Osteocyte (in vitro differentiated cells): ENCODE measurements around the gene LGALS3BP. TPM values are rescaled to one million over a fixed set of nuclear protein-coding genes. Genes with fewer than 3 reads are reported as not detected.

Experiments
- DNase-seq: peaks from one replicate; pipeline ENCODE4 v3.0.0; 2021; ENCODE audit warnings: mixed read lengths; ENCODE audit not compliant: unreplicated experiment; ENCODE audit errors: extremely low spot score
- H3K27ac Mint-ChIP-seq: one replicate; pipeline ENCODE4 v1.8.0; 2021; ENCODE audit warnings: mild to moderate bottlenecking, mixed read lengths; ENCODE audit not compliant: unreplicated experiment
- H3K27me3 Mint-ChIP-seq: one replicate; pipeline ENCODE4 v1.8.0; 2021; ENCODE audit warnings: mixed read lengths; ENCODE audit not compliant: unreplicated experiment
- H3K36me3 Mint-ChIP-seq: one replicate; pipeline ENCODE4 v1.8.0; 2021; ENCODE audit warnings: mixed read lengths; ENCODE audit not compliant: unreplicated experiment
- H3K4me1 Mint-ChIP-seq: one replicate; pipeline ENCODE4 v1.8.0; 2021; ENCODE audit warnings: mixed read lengths; ENCODE audit not compliant: unreplicated experiment
- H3K4me3 Mint-ChIP-seq: one replicate; pipeline ENCODE4 v1.8.0; 2021; ENCODE audit warnings: mild to moderate bottlenecking, moderate library complexity, mixed read lengths; ENCODE audit not compliant: unreplicated experiment
- H3K9me3 Mint-ChIP-seq: one replicate; pipeline ENCODE4 v1.8.0; 2021; ENCODE audit warnings: mixed read lengths; ENCODE audit not compliant: unreplicated experiment
- total RNA-seq: library from RNA; stranded (reverse); gene quantifications from 2 replicates; pipeline ENCODE4 v1.2.1, GENCODE V29; 2021
- TF ChIP-seq, protein P1 (sequence below): fragments of 200-600 bp; sonication (generic); IDR thresholded peaks from 2 replicates; pipeline ENCODE4 v1.5.0; 2021; ENCODE audit warnings: antibody characterized with exemption, mild to moderate bottlenecking, moderate library complexity

Gene LGALS3BP
- total RNA-seq, 1 donor from 2014 or later: 439 TPM

DNA sequence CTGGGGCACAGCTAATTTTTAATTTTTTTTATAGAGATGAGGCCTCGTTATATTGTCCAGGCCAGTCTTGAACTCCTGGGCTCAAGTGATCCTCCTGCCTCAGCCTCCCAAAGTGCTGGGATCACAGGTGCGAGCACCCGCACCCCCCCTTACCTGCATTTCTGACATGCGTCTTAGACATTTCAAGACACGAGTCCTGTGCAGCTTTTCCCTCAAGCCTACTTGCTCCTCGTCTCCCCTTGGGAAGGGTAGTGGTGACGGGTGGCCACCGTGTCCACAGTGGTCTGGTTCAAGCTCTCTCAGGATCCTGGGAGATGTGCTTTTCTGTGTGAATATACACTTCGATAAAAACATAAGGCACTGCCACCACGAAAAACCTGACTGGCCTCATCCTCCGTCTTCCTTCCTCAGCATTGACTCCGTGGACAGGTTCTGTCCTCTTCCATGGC lies 20.2 kb upstream of the LGALS3BP start:
- Mint-ChIP-seq H3K4me3 (no peak overlapping the region), H3K4me1 (peaks cover 5% of the 10 kb centered on the region), H3K36me3 (peaks cover 14% of the 10 kb centered on the region), H3K27ac (no peak overlapping the region), H3K9me3 (no peaks in the 10 kb centered on the region), H3K27me3 (no peaks in the 10 kb centered on the region)
- TF ChIP-seq, protein P1, sequence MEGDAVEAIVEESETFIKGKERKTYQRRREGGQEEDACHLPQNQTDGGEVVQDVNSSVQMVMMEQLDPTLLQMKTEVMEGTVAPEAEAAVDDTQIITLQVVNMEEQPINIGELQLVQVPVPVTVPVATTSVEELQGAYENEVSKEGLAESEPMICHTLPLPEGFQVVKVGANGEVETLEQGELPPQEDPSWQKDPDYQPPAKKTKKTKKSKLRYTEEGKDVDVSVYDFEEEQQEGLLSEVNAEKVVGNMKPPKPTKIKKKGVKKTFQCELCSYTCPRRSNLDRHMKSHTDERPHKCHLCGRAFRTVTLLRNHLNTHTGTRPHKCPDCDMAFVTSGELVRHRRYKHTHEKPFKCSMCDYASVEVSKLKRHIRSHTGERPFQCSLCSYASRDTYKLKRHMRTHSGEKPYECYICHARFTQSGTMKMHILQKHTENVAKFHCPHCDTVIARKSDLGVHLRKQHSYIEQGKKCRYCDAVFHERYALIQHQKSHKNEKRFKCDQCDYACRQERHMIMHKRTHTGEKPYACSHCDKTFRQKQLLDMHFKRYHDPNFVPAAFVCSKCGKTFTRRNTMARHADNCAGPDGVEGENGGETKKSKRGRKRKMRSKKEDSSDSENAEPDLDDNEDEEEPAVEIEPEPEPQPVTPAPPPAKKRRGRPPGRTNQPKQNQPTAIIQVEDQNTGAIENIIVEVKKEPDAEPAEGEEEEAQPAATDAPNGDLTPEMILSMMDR: no peak
- no peak for DNase-seq

DNA sequence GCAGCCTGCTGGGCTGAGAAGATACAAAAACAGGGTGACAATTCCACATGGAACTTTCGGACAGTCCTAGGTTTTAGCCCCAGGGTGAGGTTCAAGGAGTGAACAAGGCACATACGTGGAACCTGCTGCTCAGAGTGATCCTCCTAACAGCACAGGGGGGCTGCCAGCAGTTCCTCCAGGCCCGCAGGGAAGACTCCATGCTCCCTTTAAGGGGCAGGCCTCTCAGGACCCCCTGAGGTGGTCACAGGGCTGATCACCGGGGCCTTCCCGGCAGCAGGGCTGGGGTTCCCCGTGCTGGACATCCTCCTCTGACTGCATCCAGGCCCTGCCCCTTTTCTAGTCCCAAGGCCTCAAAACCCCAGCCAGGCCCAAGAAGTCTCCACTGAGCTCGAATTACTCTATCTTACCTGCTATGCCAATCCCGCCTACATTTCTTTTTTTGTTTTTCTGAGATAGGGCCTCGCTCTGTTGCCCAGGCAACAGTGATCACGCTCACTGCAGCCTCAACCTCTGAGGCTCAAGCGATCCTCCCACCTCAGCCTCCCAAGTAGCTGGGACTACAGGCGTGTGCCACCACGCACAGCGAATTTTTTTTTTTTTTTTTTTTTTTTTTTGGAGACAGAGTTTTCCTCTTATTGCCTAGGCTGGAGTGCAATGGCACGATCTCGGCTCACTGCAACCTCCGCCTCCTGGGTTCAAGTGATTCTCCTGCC lies 19.5 kb upstream of the LGALS3BP start:
- H3K4me3 Mint-ChIP-seq: no peak overlapping the region
- TF ChIP-seq, protein P1: no peak

DNA sequence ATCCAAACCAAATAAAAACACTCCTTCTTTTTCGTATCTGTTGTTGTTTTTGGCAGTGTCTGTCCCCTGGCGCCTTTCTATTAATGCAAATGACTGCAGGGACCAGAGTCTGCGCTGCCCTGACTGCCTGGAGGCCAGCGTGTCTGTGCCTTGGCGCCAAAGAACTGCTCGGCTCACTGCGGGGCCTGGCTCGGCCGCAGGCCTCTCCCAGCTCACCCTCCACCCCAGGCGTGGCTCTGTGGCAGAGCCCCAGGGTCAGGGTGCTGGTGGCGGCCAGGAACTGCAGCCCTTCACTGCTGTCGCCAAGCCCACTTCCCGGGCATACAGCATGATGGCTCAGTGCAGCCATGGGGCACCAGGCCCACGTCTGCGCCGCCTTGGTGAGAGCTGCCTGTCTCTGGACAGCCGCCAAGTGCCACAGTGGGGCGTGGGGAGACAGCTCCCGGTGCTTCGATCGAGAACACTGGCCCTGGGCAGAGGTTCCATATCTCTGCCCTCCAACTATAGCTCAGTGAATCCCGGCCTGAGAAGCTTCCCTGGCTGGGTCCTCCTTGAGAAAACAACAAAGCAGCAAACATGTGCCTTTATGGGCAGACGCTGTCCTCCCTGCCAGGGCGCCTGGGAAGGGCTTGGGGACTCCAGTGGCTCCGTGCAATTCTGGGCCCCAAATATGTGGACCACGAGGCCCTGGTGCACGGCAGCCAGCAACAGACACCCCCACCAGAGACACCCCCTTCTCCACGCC lies 18.8 kb upstream of the LGALS3BP start:
- Mint-ChIP-seq H3K4me3 (no peak overlapping the region), H3K4me1 (peaks cover 5% of the 10 kb centered on the region), H3K27me3 (no peaks in the 10 kb centered on the region), H3K9me3 (no peaks in the 10 kb centered on the region), H3K36me3 (peaks cover 20% of the 10 kb centered on the region), H3K27ac (no peak overlapping the region)
- TF ChIP-seq, protein P1: no peak
- no peak for DNase-seq

More for the DNA sequence above, 19.5 kb upstream of the LGALS3BP start:
- no peaks in the 10 kb centered on the region for H3K9me3 Mint-ChIP-seq
- no peaks in the 10 kb centered on the region for H3K27me3 Mint-ChIP-seq
- no peak for DNase-seq
- H3K4me1 Mint-ChIP-seq: peaks cover 5% of the 10 kb centered on the region
- H3K36me3 Mint-ChIP-seq: peaks cover 16% of the 10 kb centered on the region
- no peak overlapping the region for H3K27ac Mint-ChIP-seq

- TF ChIP-seq, protein P1: no peak
- no peaks in the 10 kb centered on the region for H3K9me3 Mint-ChIP-seq
- DNase-seq: no peak
- H3K4me3 Mint-ChIP-seq: no peak overlapping the region
- no peak overlapping the region for H3K27ac Mint-ChIP-seq
- H3K36me3 Mint-ChIP-seq: peaks cover 21% of the 10 kb centered on the region
- H3K27me3 Mint-ChIP-seq: no peaks in the 10 kb centered on the region
- peaks cover 9% of the 10 kb centered on the region for H3K4me1 Mint-ChIP-seq
Observed at GRCh38 chr17:78997881-78998280, 18.2 kb upstream of the LGALS3BP start.

GRCh38 chr17:78997231-78997741 lies 17.6 kb upstream of the LGALS3BP start:
- peaks cover 17% of the 10 kb centered on the region for H3K36me3 Mint-ChIP-seq
- H3K9me3 Mint-ChIP-seq: no peaks in the 10 kb centered on the region
- H3K4me1 Mint-ChIP-seq: peaks cover 10% of the 10 kb centered on the region
- TF ChIP-seq, protein P1: no peak
- H3K4me3 Mint-ChIP-seq: no peak overlapping the region
- no peak overlapping the region for H3K27ac Mint-ChIP-seq
- DNase-seq: no peak
- no peaks in the 10 kb centered on the region for H3K27me3 Mint-ChIP-seq
